Skeletal muscle tissue (tissue), 4 donors: ENCODE data around the gene LIPT1. TPM values are rescaled to one million over a fixed set of nuclear protein-coding genes. Genes with fewer than 3 reads are reported as not detected.
"Not testable (repeated sequence)": the region's sequence is repeated elsewhere in the genome, so short reads cannot be mapped to it uniquely, and the experiment has no call there.

Experiments
- H3K27ac ChIP-seq: one replicate; pipeline ENCODE4 v1.7.0; 2013; ENCODE audit warnings: mild to moderate bottlenecking, low read depth, low read length, inconsistent platforms
- H3K27me3 ChIP-seq, 3 donors: one replicate each; pipeline ENCODE4 v1.7.0; 2013; ENCODE audit warnings: low read length in 3 of 3; ENCODE audit not compliant: control insufficient read depth in 3 of 3, insufficient read depth in 3 of 3
- H3K36me3 ChIP-seq, 3 donors: one replicate each; pipeline ENCODE4 v1.7.0; 2013; ENCODE audit warnings: low read length in 3 of 3; ENCODE audit not compliant: control insufficient read depth in 3 of 3, insufficient read depth in 3 of 3
- H3K4me1 ChIP-seq, 3 donors: one replicate each; pipeline ENCODE4 v1.7.0; 2013; ENCODE audit warnings: low read length in 3 of 3, mild to moderate bottlenecking in 3 of 3; ENCODE audit not compliant: control insufficient read depth in 3 of 3, insufficient read depth in 3 of 3
- H3K4me3 ChIP-seq, 3 donors: one replicate each; pipeline ENCODE4 v1.7.0; 2013; ENCODE audit warnings: low read length in 3 of 3
- H3K9ac ChIP-seq, 3 donors: one replicate each; pipeline ENCODE4 v1.7.0; 2013; ENCODE audit warnings: low read length in 3 of 3, mild to moderate bottlenecking in 3 of 3, moderate library complexity in 2 of 3, low read depth in 1 of 3
- H3K9me3 ChIP-seq, 3 donors: one replicate each; pipeline ENCODE4 v1.7.0; 2013; ENCODE audit warnings: low read length in 3 of 3; ENCODE audit not compliant: control insufficient read depth in 3 of 3
- total RNA-seq: library from RNA; depleted of rRNA; stranded (reverse); fragments of >200 nt; gene quantifications from one replicate; pipeline ENCODE4 v1.2.3, GENCODE V29; 2014
- donor health status: Osteomylitis.

LIPT1 gene
- total RNA-seq, 1 donor from 2014 or later: 6.8 TPM

- no peaks in the 10 kb centered on the region for H3K9me3 ChIP-seq
- no peak overlapping the region for H3K27ac ChIP-seq
- H3K9ac ChIP-seq: no peak overlapping the region
- H3K4me1 ChIP-seq: no peaks in the 10 kb centered on the region
- no peak overlapping the region for H3K4me3 ChIP-seq
- H3K36me3 ChIP-seq: peaks cover 0 to 34% (median 28%) of the 10 kb centered on the region in 3 donors
- no peaks in the 10 kb centered on the region for H3K27me3 ChIP-seq
Measured at GRCh38 chr2:99171377-99172140, 16.8 kb downstream of the LIPT1 start.

GRCh38 chr2:99180755-99181623, 26.2 kb downstream of the LIPT1 start, which contains the start of the genes MITD1 and MRPL30:
Gene MITD1, minus strand, starts transcription at chr2:99181058. Its CDS starts 77 bp downstream, at chr2:99180981.
Gene MRPL30, plus strand, starts transcription at chr2:99181184. Its CDS starts 5,020 bp downstream, at chr2:99186204.
- H3K36me3 ChIP-seq: no peaks in the 10 kb centered on the region
- H3K27ac ChIP-seq: peak within 1 kb of the TSS; percentile 72
- no peaks in the 10 kb centered on the region for H3K9me3 ChIP-seq
- H3K4me3 ChIP-seq: peak within 1 kb of the TSS; percentile 99 to 100 (median 99)
- H3K4me1 ChIP-seq: peaks cover 14 to 30% (median 20%) of the 10 kb centered on the region in 3 donors
- peak within 1 kb of the TSS; percentile 90 to 99 (median 96) for H3K9ac ChIP-seq
- H3K27me3 ChIP-seq: no peaks in the 10 kb centered on the region

DNA sequence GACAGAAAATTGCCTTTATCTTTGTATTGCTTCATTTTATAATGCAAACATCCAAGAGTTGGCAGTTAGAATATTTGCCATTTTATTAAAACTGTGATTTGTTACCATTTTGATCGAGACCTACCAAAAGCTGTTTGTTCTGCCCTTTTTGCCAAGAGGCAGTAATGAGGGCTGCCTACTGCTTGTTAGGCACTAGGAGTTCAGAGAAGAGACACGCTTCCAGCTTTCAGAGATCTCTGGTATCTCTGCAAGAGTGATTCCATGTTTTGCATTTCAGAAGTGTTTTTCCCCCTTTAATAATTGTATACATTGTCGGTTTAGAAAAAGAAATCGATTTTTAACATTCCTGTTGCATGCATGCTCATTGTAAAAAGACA, 26.8 kb downstream of the LIPT1 start:
- peaks cover 14 to 30% (median 20%) of the 10 kb centered on the region in 3 donors for H3K4me1 ChIP-seq
- peak overlapping the region; percentile 90 to 99 (median 96) for H3K9ac ChIP-seq
- H3K27me3 ChIP-seq: no peaks in the 10 kb centered on the region
- H3K36me3 ChIP-seq: no peaks in the 10 kb centered on the region
- peak overlapping the region; percentile 72 for H3K27ac ChIP-seq
- H3K9me3 ChIP-seq: no peaks in the 10 kb centered on the region
- peak overlapping the region; percentile 99 to 100 (median 99) for H3K4me3 ChIP-seq

- Histone ChIP-seq H3K4me1 (peaks cover 14 to 30% (median 20%) of the 10 kb centered on the region in 3 donors), H3K4me3 (no peak overlapping the region), H3K9ac (no peak overlapping the region), H3K27me3 (no peaks in the 10 kb centered on the region), H3K27ac (no peak overlapping the region), H3K9me3 (no peaks in the 10 kb centered on the region), H3K36me3 (peaks cover 0 to 5% (median 4%) of the 10 kb centered on the region in 3 donors)
Measured at GRCh38 chr2:99183025-99183424, 28.3 kb downstream of the LIPT1 start.

- Histone ChIP-seq H3K9ac (no peak overlapping the region), H3K4me3 (no peak overlapping the region), H3K36me3 (peaks cover 0 to 10% (median 10%) of the 10 kb centered on the region in 3 donors), H3K27ac (no peak overlapping the region), H3K27me3 (no peaks in the 10 kb centered on the region), H3K9me3 (no peaks in the 10 kb centered on the region), H3K4me1 (peaks cover 12 to 22% (median 17%) of the 10 kb centered on the region in 3 donors)
Measured at GRCh38 chr2:99184811-99185210, 30.0 kb downstream of the LIPT1 start.

DNA sequence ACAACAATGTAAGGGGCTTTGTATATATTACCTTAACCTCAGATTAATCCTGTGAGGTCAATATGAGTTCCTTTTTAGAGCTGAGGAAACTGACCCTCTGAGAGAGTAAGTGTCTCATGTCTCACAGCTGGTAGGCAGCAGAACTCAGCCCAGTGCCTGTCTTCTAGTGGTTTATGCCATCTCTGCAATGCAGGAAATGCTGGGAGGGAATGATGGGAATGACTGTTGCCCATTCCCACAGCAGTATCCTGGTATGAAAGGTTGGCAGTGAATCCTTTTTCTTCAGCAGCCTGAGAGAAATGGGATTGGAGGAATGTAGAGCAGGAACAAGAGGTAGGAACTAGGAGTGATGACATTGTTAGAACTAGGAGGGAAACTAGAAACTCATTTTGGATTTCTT, 32.2 kb downstream of the LIPT1 start:
- Histone ChIP-seq H3K36me3 (peaks cover 0 to 13% (median 11%) of the 10 kb centered on the region in 3 donors), H3K4me3 (no peak overlapping the region), H3K27ac (no peak overlapping the region), H3K9ac (peak overlapping the region in 1 of 3 donors; percentile 2), H3K27me3 (no peaks in the 10 kb centered on the region), H3K4me1 (peaks cover 6 to 10% (median 8%) of the 10 kb centered on the region in 3 donors), H3K9me3 (no peaks in the 10 kb centered on the region)

GRCh38 chr2:99188357-99188756, 33.6 kb downstream of the LIPT1 start:
- Histone ChIP-seq H3K4me1 (peaks cover 0 to 3% (median 0%) of the 10 kb centered on the region in 3 donors), H3K9ac (no peak overlapping the region), H3K36me3 (peaks cover 3 to 16% (median 16%) of the 10 kb centered on the region in 3 donors), H3K27me3 (no peaks in the 10 kb centered on the region), H3K4me3 (no peak overlapping the region), H3K9me3 (no peaks in the 10 kb centered on the region), H3K27ac (no peak overlapping the region)

GRCh38 chr2:99190548-99190947, 35.8 kb downstream of the LIPT1 start:
- H3K36me3 ChIP-seq: peaks cover 5 to 34% (median 21%) of the 10 kb centered on the region in 3 donors
- H3K9me3 ChIP-seq: no peaks in the 10 kb centered on the region
- H3K9ac ChIP-seq: no peak overlapping the region
- no peaks in the 10 kb centered on the region for H3K27me3 ChIP-seq
- H3K4me1 ChIP-seq: no peaks in the 10 kb centered on the region
- H3K4me3 ChIP-seq: no peak overlapping the region
- no peak overlapping the region for H3K27ac ChIP-seq

- not testable (repeated sequence) for H3K9ac ChIP-seq, H3K27ac ChIP-seq, H3K27me3 ChIP-seq, H3K9me3 ChIP-seq, H3K4me1 ChIP-seq, H3K4me3 ChIP-seq
- peaks cover 7 to 48% (median 28%) of the 10 kb centered on the region in 3 donors for H3K36me3 ChIP-seq
Measured at GRCh38 chr2:99192364-99192763, 37.6 kb downstream of the LIPT1 start.
